ENCODE results near the gene ENOX1. TPM values are rescaled to one million over a fixed set of nuclear protein-coding genes. Genes with fewer than 3 reads are reported as not detected.

Gene ENOX1
- total and polyA plus RNA-seq, 9 of the 15 experiments (the other 6 are each of a cell fraction or from before 2014, with no cell fraction given), result not detected

DNA sequence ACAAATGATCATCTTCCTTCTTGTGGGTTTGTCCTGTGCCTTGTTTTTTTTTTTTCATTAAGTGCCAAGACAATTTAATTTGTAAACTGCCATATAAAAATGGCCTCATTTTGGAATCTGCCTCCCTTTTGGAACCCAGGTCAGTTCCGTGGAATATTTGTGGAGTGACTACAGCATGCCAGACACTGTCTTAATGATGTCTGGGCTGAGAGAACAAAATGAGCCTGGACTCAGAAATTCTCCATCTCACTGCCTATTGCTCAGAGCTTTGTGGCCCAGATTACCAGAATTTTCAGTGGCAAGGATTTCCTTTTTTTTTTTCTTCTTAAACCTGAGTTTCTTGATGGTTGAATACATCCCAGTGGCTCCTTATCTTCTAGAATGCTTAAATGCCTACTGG is 340.6 kb downstream of the ENOX1 start:
- no peaks in the 10 kb centered on the region for H3K9me1 ChIP-seq (ENCODE audit: control insufficient read depth, insufficient read depth, low read length)
- H3K4me1 ChIP-seq (replicated peaks in 1 of 2; ENCODE audit: control insufficient read depth in 2 of 2, insufficient read depth in 2 of 2, low read length in 2 of 2), result no peaks in the 10 kb centered on the region
- TF ChIP-seq PHF20 (IDR thresholded peaks at IDR 0.05; ENCODE audit: partially characterized antibody) (no peak), MEF2A (IDR thresholded peaks at IDR 0.05; ENCODE audit: control insufficient read depth, low read depth, low read length) (no peak), KAT2B (IDR thresholded peaks at IDR 0.05; ENCODE audit: low read depth, low read length) (no peak), ZNF165 (CRISPR knock-in tag; IDR thresholded peaks at IDR 0.05; ENCODE audit: borderline replicate concordance) (no peak), NFYB (IDR thresholded peaks at IDR 0.05; ENCODE audit: extremely low read depth, insufficient read length) (no peak)
- no peak for DNase-seq (ENCODE audit: extremely low read depth in 1 of 4, low spot score in 3 of 4)
- no peaks in the 10 kb centered on the region for H3K27me3 ChIP-seq (ENCODE audit: control insufficient read depth in 2 of 2, insufficient read depth in 2 of 2, low read length in 2 of 2)
- intact Hi-C loops (cut with micrococcal nuclease), result no loop called here
- no peaks in the 10 kb centered on the region for H3K9me3 ChIP-seq (replicated peaks; ENCODE audit: control insufficient read depth, insufficient read depth, low read depth, low read length)
- no TSS peak for BruUV-seq (replicated peaks)
- no peaks in the 10 kb centered on the region for H3K36me3 ChIP-seq (ENCODE audit: control insufficient read depth, insufficient read depth, low read length)
- FAIRE-seq, result no peak
- ChIA-PET CTCF (ENCODE audit: low intra/inter-chr PET ratio) (no interaction called here), POLR2A (interaction anchor here (0.7 kb wide), 1 partner anchor 184 kb away, joined by 3 read pairs; no protein-coding TSS in a partner anchor)
- 0% methylated on average over 1 of the region's 1 CpG for WGBS (ENCODE audit: insufficient coverage, low coverage, missing lambda C conversion rate)
- no peak overlapping the region for H3K27ac ChIP-seq (ENCODE audit: extremely low read depth, low read depth, low read length)
- H2AFZ ChIP-seq (ENCODE audit: low read depth, low read length), result no peak overlapping the region
- no peaks in the 10 kb centered on the region for H3K79me2 ChIP-seq (ENCODE audit: control insufficient read depth, insufficient read depth, low read length)
- H3K4me2 ChIP-seq (ENCODE audit: insufficient read depth, low read length), result no peak overlapping the region
- H3K4me3 ChIP-seq, result no peak overlapping the region
- H3K9ac ChIP-seq (ENCODE audit: insufficient read depth in 1 of 2, low read depth in 2 of 2, low read length in 2 of 2), result no peak overlapping the region
- in situ Hi-C loops (cut with MboI), result no loop called here
- no peaks in the 10 kb centered on the region for H4K20me1 ChIP-seq (replicated peaks; ENCODE audit: control insufficient read depth, insufficient read depth, low read length)
- no peak for ATAC-seq

DNA sequence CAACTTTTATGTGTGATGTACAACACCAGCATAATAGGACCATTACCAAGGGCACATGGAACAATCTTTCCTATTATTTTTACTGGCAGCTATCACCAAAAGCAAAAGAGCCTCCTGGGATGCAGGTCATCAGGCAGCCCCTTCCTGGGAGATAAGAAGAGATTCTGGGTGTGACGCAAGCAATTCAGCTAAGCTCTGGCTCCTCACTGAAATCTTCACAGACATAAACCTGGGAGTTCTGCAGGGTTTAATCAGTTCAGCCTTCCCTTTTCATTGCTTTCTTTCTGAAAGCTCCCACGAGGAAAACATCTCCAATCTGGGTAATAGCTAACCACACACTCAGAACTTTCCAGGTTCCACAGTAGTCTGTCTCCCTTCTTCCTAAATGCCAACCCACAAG is 341.1 kb downstream of the ENOX1 start:
- Histone ChIP-seq H3K36me3 (ENCODE audit: control insufficient read depth, insufficient read depth, low read length) (no peaks in the 10 kb centered on the region), H3K9me1 (ENCODE audit: control insufficient read depth, insufficient read depth, low read length) (no peaks in the 10 kb centered on the region), H4K20me1 (replicated peaks; ENCODE audit: control insufficient read depth, insufficient read depth, low read length) (no peaks in the 10 kb centered on the region), H3K9ac (ENCODE audit: insufficient read depth in 1 of 2, low read depth in 2 of 2, low read length in 2 of 2) (no peak overlapping the region), H3K4me2 (ENCODE audit: insufficient read depth, low read length) (no peak overlapping the region), H3K9me3 (replicated peaks; ENCODE audit: control insufficient read depth, insufficient read depth, low read depth, low read length) (no peaks in the 10 kb centered on the region), H3K27ac (ENCODE audit: extremely low read depth, low read depth, low read length) (no peak overlapping the region), H3K4me3 (no peak overlapping the region), H3K27me3 (ENCODE audit: control insufficient read depth in 2 of 2, insufficient read depth in 2 of 2, low read length in 2 of 2) (no peaks in the 10 kb centered on the region), H2AFZ (ENCODE audit: low read depth, low read length) (no peak overlapping the region), H3K79me2 (ENCODE audit: control insufficient read depth, insufficient read depth, low read length) (no peaks in the 10 kb centered on the region), H3K4me1 (replicated peaks in 1 of 2; ENCODE audit: control insufficient read depth in 2 of 2, insufficient read depth in 2 of 2, low read length in 2 of 2) (no peaks in the 10 kb centered on the region)
- intact Hi-C loops (cut with micrococcal nuclease) (no loop called here), in situ Hi-C loops (cut with MboI) (no loop called here)
- DNase-seq (ENCODE audit: extremely low read depth in 1 of 4, low spot score in 3 of 4) (no peak), FAIRE-seq (no peak), ATAC-seq (no peak)
- no TSS peak for BruUV-seq (replicated peaks)
- CTCF ChIA-PET (ENCODE audit: low intra/inter-chr PET ratio), result no interaction called here
- POLR2A ChIA-PET, result interaction anchor here (0.7 kb wide), 1 partner anchor 185 kb away, joined by 3 read pairs; no protein-coding TSS in a partner anchor
- WGBS (ENCODE audit: insufficient coverage, low coverage, missing lambda C conversion rate), result 0% methylated on average over 2 of the region's 2 CpGs
- no peak for TF ChIP-seq CBFA2T3 (IDR thresholded peaks at IDR 0.05)
- no peak for TF ChIP-seq HNRNPUL1 (IDR thresholded peaks at IDR 0.05; ENCODE audit: low read length)
- no peak for TF ChIP-seq NELFE (IDR thresholded peaks at IDR 0.05; ENCODE audit: insufficient read depth, insufficient read length)
- no peak for TF ChIP-seq ZNF354B (CRISPR knock-in tag; IDR thresholded peaks at IDR 0.05)
- no peak for TF ChIP-seq SOX6 (IDR thresholded peaks at IDR 0.05)
- TF ChIP-seq KAT2B (IDR thresholded peaks at IDR 0.05; ENCODE audit: low read depth, low read length), result no peak
- TF ChIP-seq ZNF75A (CRISPR knock-in tag; IDR thresholded peaks at IDR 0.05), result no peak
- TF ChIP-seq, protein P1, sequence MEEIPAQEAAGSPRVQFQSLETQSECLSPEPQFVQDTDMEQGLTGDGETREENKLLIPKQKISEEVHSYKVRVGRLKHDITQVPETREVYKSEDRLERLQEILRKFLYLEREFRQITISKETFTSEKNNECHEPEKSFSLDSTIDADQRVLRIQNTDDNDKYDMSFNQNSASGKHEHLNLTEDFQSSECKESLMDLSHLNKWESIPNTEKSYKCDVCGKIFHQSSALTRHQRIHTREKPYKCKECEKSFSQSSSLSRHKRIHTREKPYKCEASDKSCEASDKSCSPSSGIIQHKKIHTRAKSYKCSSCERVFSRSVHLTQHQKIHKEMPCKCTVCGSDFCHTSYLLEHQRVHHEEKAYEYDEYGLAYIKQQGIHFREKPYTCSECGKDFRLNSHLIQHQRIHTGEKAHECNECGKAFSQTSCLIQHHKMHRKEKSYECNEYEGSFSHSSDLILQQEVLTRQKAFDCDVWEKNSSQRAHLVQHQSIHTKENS (CRISPR knock-in tag; IDR thresholded peaks at IDR 0.05), result no peak
- TF ChIP-seq, protein P2, sequence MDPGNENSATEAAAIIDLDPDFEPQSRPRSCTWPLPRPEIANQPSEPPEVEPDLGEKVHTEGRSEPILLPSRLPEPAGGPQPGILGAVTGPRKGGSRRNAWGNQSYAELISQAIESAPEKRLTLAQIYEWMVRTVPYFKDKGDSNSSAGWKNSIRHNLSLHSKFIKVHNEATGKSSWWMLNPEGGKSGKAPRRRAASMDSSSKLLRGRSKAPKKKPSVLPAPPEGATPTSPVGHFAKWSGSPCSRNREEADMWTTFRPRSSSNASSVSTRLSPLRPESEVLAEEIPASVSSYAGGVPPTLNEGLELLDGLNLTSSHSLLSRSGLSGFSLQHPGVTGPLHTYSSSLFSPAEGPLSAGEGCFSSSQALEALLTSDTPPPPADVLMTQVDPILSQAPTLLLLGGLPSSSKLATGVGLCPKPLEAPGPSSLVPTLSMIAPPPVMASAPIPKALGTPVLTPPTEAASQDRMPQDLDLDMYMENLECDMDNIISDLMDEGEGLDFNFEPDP (CRISPR knock-in tag; IDR thresholded peaks at IDR 0.05), result no peak
- TF ChIP-seq PTRF (tag; IDR thresholded peaks at IDR 0.05), result no peak
